ENCODE measurements around the gene CMTM4.
"Not testable (repeated sequence)": the region's sequence is repeated elsewhere in the genome, so short reads cannot be mapped to it uniquely, and the experiment has no call there.

Gene CMTM4

GRCh38 chr16:66596986-66597848, 99.3 kb downstream of the CMTM4 start:
- no peak for DNase-seq (ENCODE audit: low spot score)
- no peak for TF ChIP-seq CTCF (conservative IDR thresholded peaks at IDR 0.05; ENCODE audit: low read depth)
- ChIA-PET POLR2A (ENCODE audit: low non-redundant PET) (no interaction called here), CTCF (interaction anchor here (1.2 kb wide), 1 partner anchor 8 kb away, joined by 3 read pairs; no protein-coding TSS in a partner anchor)
- H3K27ac ChIP-seq = no peak overlapping the region

- H3K27ac ChIP-seq; DNase-seq (ENCODE audit: low spot score): not testable (repeated sequence)
- POLR2A ChIA-PET (ENCODE audit: low non-redundant PET) = interaction anchor here (0.6 kb wide), 1 partner anchor 163 kb away, joined by 4 read pairs; no protein-coding TSS in a partner anchor
- CTCF ChIA-PET = interaction anchor here (0.6 kb wide), 2 partner anchors 37 to 53 kb away, joined by 3 read pairs; no protein-coding TSS in a partner anchor
These were observed 100.0 kb downstream of the CMTM4 start for GRCh38 chr16:66596559-66596958.

- DNase-seq (ENCODE audit: low spot score) = no peak
- no peak for TF ChIP-seq CTCF (conservative IDR thresholded peaks at IDR 0.05; ENCODE audit: low read depth)
- POLR2A ChIA-PET (ENCODE audit: low non-redundant PET) = no interaction called here
- H3K27ac ChIP-seq = no peak overlapping the region
- CTCF ChIA-PET = interaction anchor here (1.2 kb wide), 1 partner anchor 14 kb away, joined by 5 read pairs; no protein-coding TSS in a partner anchor
These were observed 101.8 kb downstream of the CMTM4 start for GRCh38 chr16:66594739-66595138.

- DNase-seq (ENCODE audit: low spot score) = no peak
- CTCF ChIA-PET = no interaction called here
- H3K27ac ChIP-seq = no peak overlapping the region
- POLR2A ChIA-PET (ENCODE audit: low non-redundant PET) = no interaction called here
- TF ChIP-seq CTCF (conservative IDR thresholded peaks at IDR 0.05; ENCODE audit: low read depth) = no peak
These were observed 103.7 kb downstream of the CMTM4 start for GRCh38 chr16:66592814-66593213.

- H3K27ac ChIP-seq = no peak overlapping the region
- POLR2A ChIA-PET (ENCODE audit: low non-redundant PET) = no interaction called here
- DNase-seq (ENCODE audit: low spot score) = no peak
- CTCF ChIA-PET = no interaction called here
- no peak for TF ChIP-seq CTCF (conservative IDR thresholded peaks at IDR 0.05; ENCODE audit: low read depth)
These were observed 104.3 kb downstream of the CMTM4 start for GRCh38 chr16:66592241-66592640.

GRCh38 chr16:66591018-66591417, 105.5 kb downstream of the CMTM4 start:
- CTCF ChIA-PET = interaction anchor here (0.5 kb wide), 1 partner anchor 8 kb away, joined by 8 read pairs; no protein-coding TSS in a partner anchor
- no peak for TF ChIP-seq CTCF (conservative IDR thresholded peaks at IDR 0.05; ENCODE audit: low read depth)
- POLR2A ChIA-PET (ENCODE audit: low non-redundant PET) = no interaction called here
- H3K27ac ChIP-seq = no peak overlapping the region
- DNase-seq (ENCODE audit: low spot score) = no peak

GRCh38 chr16:66590322-66590721, 106.2 kb downstream of the CMTM4 start:
- DNase-seq (ENCODE audit: low spot score) = no peak
- ChIA-PET POLR2A (ENCODE audit: low non-redundant PET) (no interaction called here), CTCF (interaction anchor here (1.5 kb wide), 1 partner anchor 184 kb away, joined by 5 read pairs; no protein-coding TSS in a partner anchor)
- no peak for TF ChIP-seq CTCF (conservative IDR thresholded peaks at IDR 0.05; ENCODE audit: low read depth)
- H3K27ac ChIP-seq = no peak overlapping the region

Measured in RWPE1 (cell line).